ENCODE data around the gene UPF3A. TPM values are rescaled to one million over a fixed set of nuclear protein-coding genes. Genes with fewer than 3 reads are reported as not detected.
A peak's percentile ranks its signal among the peaks of the same experiment; 100 is the strongest.

The UPF3A gene
- total and polyA plus RNA-seq, 10 of the 15 experiments (the other 5 are each of a cell fraction or from before 2014, with no cell fraction given): 18.6 to 61.5 (median 43.3) TPM

DNA sequence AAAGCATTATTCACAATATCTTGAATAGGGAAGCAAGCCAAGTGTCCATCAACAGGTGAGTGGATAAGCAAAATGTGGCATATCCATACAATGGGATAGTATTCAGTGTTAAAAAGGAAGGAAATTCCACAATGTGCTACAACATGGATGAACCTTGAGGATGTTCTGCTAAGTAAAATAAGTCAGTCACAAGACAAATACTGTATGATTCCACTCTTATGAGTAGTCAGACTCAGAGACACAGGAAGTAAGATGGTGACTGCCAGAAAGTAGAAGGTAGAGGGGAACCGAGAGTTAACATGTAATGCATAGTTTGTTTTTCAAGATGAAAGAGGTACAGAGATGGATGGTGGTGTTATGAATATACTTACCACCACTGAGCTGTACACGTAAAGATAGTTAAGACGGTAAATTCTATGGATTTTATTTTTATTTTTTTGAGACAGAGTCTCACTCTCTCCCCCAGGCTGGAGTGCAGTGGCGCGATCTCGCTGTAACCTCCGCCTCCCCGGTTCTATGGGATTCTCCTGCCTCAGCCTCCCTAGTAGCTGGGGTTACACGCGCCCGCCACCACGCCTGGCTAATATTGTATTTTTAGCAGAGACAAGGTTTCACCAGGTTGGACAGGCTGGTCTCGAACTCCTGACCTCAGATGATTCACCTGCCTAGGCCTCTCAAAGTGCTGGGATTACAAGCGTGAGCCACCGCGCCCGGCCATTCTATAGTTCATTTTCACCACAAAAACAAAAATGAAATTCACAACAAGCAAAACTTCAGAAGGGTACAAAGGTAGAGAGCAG is 31.9 kb downstream of the UPF3A start (continued):
- TF ChIP-seq ATF2 (IDR thresholded peaks at IDR 0.05; ENCODE audit: low read length) (peak; percentile 55; the same call in 1 of the 2 replicates), SMAD5 (IDR thresholded peaks at IDR 0.05; ENCODE audit: low read depth) (peak; percentile 57; the same call in 1 of the 2 replicates), CBX5 (IDR thresholded peaks at IDR 0.05; ENCODE audit: low read depth) (no peak), FOXK2 (IDR thresholded peaks at IDR 0.05) (peak; percentile 95), PKNOX1 (IDR thresholded peaks at IDR 0.05) (peak; percentile 71), PML (IDR thresholded peaks at IDR 0.05; ENCODE audit: low read length) (0 out of 2 replicates have a peak, but pooled peaks have one; percentile 29), NBN (IDR thresholded peaks at IDR 0.05) (peak; percentile 60; the same call in 1 of the 2 replicates), BCLAF1 (IDR thresholded peaks at IDR 0.05) (peak; percentile 85), MTA3 (IDR thresholded peaks at IDR 0.05; ENCODE audit: borderline replicate concordance, low read length) (peak; percentile 60; the same call in 1 of the 2 replicates), ZNF592 (IDR thresholded peaks at IDR 0.05) (0 out of 2 replicates have a peak, but pooled peaks have one; percentile 9), NKRF (conservative IDR thresholded peaks at IDR 0.05) (no peak), MTA2 (IDR thresholded peaks at IDR 0.05; ENCODE audit: low read depth) (0 out of 2 replicates have a peak, but pooled peaks have one; percentile 28), EP300 (IDR thresholded peaks at IDR 0.05; ENCODE audit: borderline replicate concordance in 1 of 2, control insufficient read depth in 1 of 2, low read depth in 2 of 2, low read length in 2 of 2) (0 out of 4 replicates have a peak, but pooled peaks of 1 of the 2 experiments have one; percentile 40), IKZF2 (IDR thresholded peaks at IDR 0.05) (no peak; a peak in 1 of 4 replicates)

All from GM12878 (cell line).